ENCODE measurements around the gene CHRNG. TPM values are rescaled to one million over a fixed set of nuclear protein-coding genes. Genes with fewer than 3 reads are reported as not detected.

The CHRNG gene
- total and polyA plus RNA-seq, 4 donors = not detected

- peaks cover 2 to 4% of the 10 kb centered on the region in 2 donors for H3K36me3 ChIP-seq (ENCODE audit: control insufficient read depth in 1 of 2, insufficient read depth in 2 of 2, low read length in 1 of 2)
- whole genome bisulfite sequencing, 2 donors = 90 to 92% methylated on average over 5 of the region's 5 CpGs
- H3K27me3 ChIP-seq (ENCODE audit: control insufficient read depth in 1 of 2, insufficient read depth in 2 of 2, low read length in 1 of 2) = no peaks in the 10 kb centered on the region
- H3K27ac ChIP-seq (ENCODE audit: low read depth in 1 of 2, low read length in 2 of 2) = no peak overlapping the region
- no peaks in the 10 kb centered on the region for H3K4me1 ChIP-seq (ENCODE audit: control insufficient read depth in 1 of 2, insufficient read depth in 2 of 2, low read length in 2 of 2)
- H3K9me3 ChIP-seq (ENCODE audit: control insufficient read depth, low read length) = no peaks in the 10 kb centered on the region
- no peak for ATAC-seq (ENCODE audit: low FRiP score)
- intact Hi-C loops (cut with DNase I) = no loop called here
- no peak for DNase-seq
- H3K4me3 ChIP-seq (ENCODE audit: low read length in 2 of 2) = no peak overlapping the region
Measured at GRCh38 chr2:232574674-232575403, 35.3 kb downstream of the CHRNG start.

GRCh38 chr2:232575404-232575746, 35.9 kb downstream of the CHRNG start:
- Histone ChIP-seq H3K36me3 (ENCODE audit: control insufficient read depth in 1 of 2, insufficient read depth in 2 of 2, low read length in 1 of 2) (peaks cover 2 to 4% of the 10 kb centered on the region in 2 donors), H3K4me1 (ENCODE audit: control insufficient read depth in 1 of 2, insufficient read depth in 2 of 2, low read length in 2 of 2) (no peaks in the 10 kb centered on the region), H3K9me3 (ENCODE audit: control insufficient read depth, low read length) (no peaks in the 10 kb centered on the region), H3K4me3 (ENCODE audit: low read length in 2 of 2) (no peak overlapping the region), H3K27me3 (ENCODE audit: control insufficient read depth in 1 of 2, insufficient read depth in 2 of 2, low read length in 1 of 2) (no peaks in the 10 kb centered on the region), H3K27ac (ENCODE audit: low read depth in 1 of 2, low read length in 2 of 2) (no peak overlapping the region)
- intact Hi-C loops (cut with DNase I) = no loop called here
- WGBS, 2 donors = 91 to 96% methylated on average over 1 of the region's 1 CpG
- DNase-seq (no peak), ATAC-seq (ENCODE audit: low FRiP score) (no peak)

- Histone ChIP-seq H3K4me3 (ENCODE audit: low read length in 2 of 2) (no peak overlapping the region), H3K27me3 (ENCODE audit: control insufficient read depth in 1 of 2, insufficient read depth in 2 of 2, low read length in 1 of 2) (no peaks in the 10 kb centered on the region), H3K36me3 (ENCODE audit: control insufficient read depth in 1 of 2, insufficient read depth in 2 of 2, low read length in 1 of 2) (peaks cover 6 to 8% of the 10 kb centered on the region in 2 donors), H3K4me1 (ENCODE audit: control insufficient read depth in 1 of 2, insufficient read depth in 2 of 2, low read length in 2 of 2) (no peaks in the 10 kb centered on the region), H3K27ac (ENCODE audit: low read depth in 1 of 2, low read length in 2 of 2) (peak overlapping the region in 1 of 2 donors; percentile 49), H3K9me3 (ENCODE audit: control insufficient read depth, low read length) (no peaks in the 10 kb centered on the region)
- DNase-seq (no peak), ATAC-seq (ENCODE audit: low FRiP score) (no peak)
- intact Hi-C loops (cut with DNase I) = no loop called here
- 41 to 70% methylated on average over 2 of the region's 2 CpGs for WGBS, 2 donors
Measured at GRCh38 chr2:232576995-232577394, 37.5 kb downstream of the CHRNG start.

GRCh38 chr2:232577841-232578240, 38.3 kb downstream of the CHRNG start:
- ATAC-seq (ENCODE audit: low FRiP score) = no peak
- intact Hi-C loops (cut with DNase I) = no loop called here
- WGBS, 2 donors = 90 to 96% methylated on average over 2 of the region's 2 CpGs
- no peak for DNase-seq
- H3K27me3 ChIP-seq (ENCODE audit: control insufficient read depth in 1 of 2, insufficient read depth in 2 of 2, low read length in 1 of 2) = no peaks in the 10 kb centered on the region
- H3K27ac ChIP-seq (ENCODE audit: low read depth in 1 of 2, low read length in 2 of 2) = no peak overlapping the region
- peaks cover 11 to 12% of the 10 kb centered on the region in 2 donors for H3K36me3 ChIP-seq (ENCODE audit: control insufficient read depth in 1 of 2, insufficient read depth in 2 of 2, low read length in 1 of 2)
- no peak overlapping the region for H3K4me3 ChIP-seq (ENCODE audit: low read length in 2 of 2)
- no peaks in the 10 kb centered on the region for H3K4me1 ChIP-seq (ENCODE audit: control insufficient read depth in 1 of 2, insufficient read depth in 2 of 2, low read length in 2 of 2)
- no peaks in the 10 kb centered on the region for H3K9me3 ChIP-seq (ENCODE audit: control insufficient read depth, low read length)

GRCh38 chr2:232578626-232579025, 39.1 kb downstream of the CHRNG start:
- intact Hi-C loops (cut with DNase I) = no loop called here
- H3K27ac ChIP-seq (ENCODE audit: low read depth in 1 of 2, low read length in 2 of 2) = no peak overlapping the region
- DNase-seq (no peak), ATAC-seq (ENCODE audit: low FRiP score) (no peak)
- peaks cover 12 to 13% of the 10 kb centered on the region in 2 donors for H3K36me3 ChIP-seq (ENCODE audit: control insufficient read depth in 1 of 2, insufficient read depth in 2 of 2, low read length in 1 of 2)
- H3K9me3 ChIP-seq (ENCODE audit: control insufficient read depth, low read length) = no peaks in the 10 kb centered on the region
- H3K27me3 ChIP-seq (ENCODE audit: control insufficient read depth in 1 of 2, insufficient read depth in 2 of 2, low read length in 1 of 2) = no peaks in the 10 kb centered on the region
- no peaks in the 10 kb centered on the region for H3K4me1 ChIP-seq (ENCODE audit: control insufficient read depth in 1 of 2, insufficient read depth in 2 of 2, low read length in 2 of 2)
- 95% methylated on average over 2 of the region's 2 CpGs for WGBS, 2 donors
- H3K4me3 ChIP-seq (ENCODE audit: low read length in 2 of 2) = no peak overlapping the region

GRCh38 chr2:232580648-232580981, 41.1 kb downstream of the CHRNG start:
- DNase-seq = no peak
- Histone ChIP-seq H3K4me1 (ENCODE audit: control insufficient read depth in 1 of 2, insufficient read depth in 2 of 2, low read length in 2 of 2) (no peaks in the 10 kb centered on the region), H3K27me3 (ENCODE audit: control insufficient read depth in 1 of 2, insufficient read depth in 2 of 2, low read length in 1 of 2) (no peaks in the 10 kb centered on the region), H3K9me3 (ENCODE audit: control insufficient read depth, low read length) (no peaks in the 10 kb centered on the region), H3K4me3 (ENCODE audit: low read length in 2 of 2) (no peak overlapping the region), H3K36me3 (ENCODE audit: control insufficient read depth in 1 of 2, insufficient read depth in 2 of 2, low read length in 1 of 2) (peaks cover 10 to 15% of the 10 kb centered on the region in 2 donors), H3K27ac (ENCODE audit: low read depth in 1 of 2, low read length in 2 of 2) (no peak overlapping the region)
- intact Hi-C loops (cut with DNase I) = no loop called here
- WGBS, 2 donors = 93 to 95% methylated on average over 6 of the region's 6 CpGs
- no peak for ATAC-seq (ENCODE audit: low FRiP score)

- no peak for DNase-seq
- intact Hi-C loops (cut with DNase I) = no loop called here
Measured at GRCh38 chr2:232581725-232582124, 42.2 kb downstream of the CHRNG start.

GRCh38 chr2:232584238-232584637, 44.7 kb downstream of the CHRNG start:
- Histone ChIP-seq H3K36me3 (ENCODE audit: control insufficient read depth in 1 of 2, insufficient read depth in 2 of 2, low read length in 1 of 2) (peaks cover 10 to 13% of the 10 kb centered on the region in 2 donors), H3K9me3 (ENCODE audit: control insufficient read depth, low read length) (no peaks in the 10 kb centered on the region), H3K27ac (ENCODE audit: low read depth in 1 of 2, low read length in 2 of 2) (no peak overlapping the region), H3K4me3 (ENCODE audit: low read length in 2 of 2) (no peak overlapping the region), H3K27me3 (ENCODE audit: control insufficient read depth in 1 of 2, insufficient read depth in 2 of 2, low read length in 1 of 2) (no peaks in the 10 kb centered on the region), H3K4me1 (ENCODE audit: control insufficient read depth in 1 of 2, insufficient read depth in 2 of 2, low read length in 2 of 2) (no peaks in the 10 kb centered on the region)
- DNase-seq = no peak
- no peak for ATAC-seq (ENCODE audit: low FRiP score)
- WGBS, 2 donors = 89 to 91% methylated on average over 6 of the region's 6 CpGs
- intact Hi-C loops (cut with DNase I) = no loop called here

More at GRCh38 chr2:232581725-232582124, 42.2 kb downstream of the CHRNG start:
- no peak for ATAC-seq (ENCODE audit: low FRiP score)
- H3K4me1 ChIP-seq (ENCODE audit: control insufficient read depth in 1 of 2, insufficient read depth in 2 of 2, low read length in 2 of 2) = no peaks in the 10 kb centered on the region
- H3K9me3 ChIP-seq (ENCODE audit: control insufficient read depth, low read length) = no peaks in the 10 kb centered on the region
- no peaks in the 10 kb centered on the region for H3K27me3 ChIP-seq (ENCODE audit: control insufficient read depth in 1 of 2, insufficient read depth in 2 of 2, low read length in 1 of 2)
- no peak overlapping the region for H3K27ac ChIP-seq (ENCODE audit: low read depth in 1 of 2, low read length in 2 of 2)
- H3K36me3 ChIP-seq (ENCODE audit: control insufficient read depth in 1 of 2, insufficient read depth in 2 of 2, low read length in 1 of 2) = peaks cover 10 to 15% of the 10 kb centered on the region in 2 donors
- no peak overlapping the region for H3K4me3 ChIP-seq (ENCODE audit: low read length in 2 of 2)

- ATAC-seq (ENCODE audit: low FRiP score) (no peak), DNase-seq (no peak)
- H3K4me3 ChIP-seq (ENCODE audit: low read length in 2 of 2) = no peak overlapping the region
- no peak overlapping the region for H3K27ac ChIP-seq (ENCODE audit: low read depth in 1 of 2, low read length in 2 of 2)
- no peaks in the 10 kb centered on the region for H3K4me1 ChIP-seq (ENCODE audit: control insufficient read depth in 1 of 2, insufficient read depth in 2 of 2, low read length in 2 of 2)
- peaks cover 7 to 8% of the 10 kb centered on the region in 2 donors for H3K36me3 ChIP-seq (ENCODE audit: control insufficient read depth in 1 of 2, insufficient read depth in 2 of 2, low read length in 1 of 2)
- WGBS, 2 donors = 87 to 90% methylated on average over 5 of the region's 5 CpGs
- intact Hi-C loops (cut with DNase I) = no loop called here
- no peaks in the 10 kb centered on the region for H3K9me3 ChIP-seq (ENCODE audit: control insufficient read depth, low read length)
- no peaks in the 10 kb centered on the region for H3K27me3 ChIP-seq (ENCODE audit: control insufficient read depth in 1 of 2, insufficient read depth in 2 of 2, low read length in 1 of 2)
Measured at GRCh38 chr2:232586943-232587505, 47.5 kb downstream of the CHRNG start.
